Subcutaneous abdominal adipose tissue (tissue), 5 donors: ENCODE data around the gene SMG6.

ENCODE experiments used
- H3K27ac ChIP-seq: one replicate; pipeline ENCODE4 v1.7.0; 2013; ENCODE audit warnings: low read depth, mild to moderate bottlenecking, inconsistent platforms, low read length, moderate library complexity
- H3K27me3 ChIP-seq, 5 donors: one replicate each; pipeline ENCODE4 v1.7.0; 2013; ENCODE audit warnings: low read length in 5 of 5, inconsistent platforms in 1 of 5; ENCODE audit not compliant: control insufficient read depth in 5 of 5, insufficient read depth in 4 of 5
- H3K36me3 ChIP-seq, 5 donors: one replicate each; pipeline ENCODE4 v1.7.0; 2013; ENCODE audit warnings: low read length in 5 of 5; ENCODE audit not compliant: control insufficient read depth in 5 of 5, insufficient read depth in 5 of 5
- H3K4me1 ChIP-seq, 5 donors: one replicate each; pipeline ENCODE4 v1.7.0; 2013; ENCODE audit warnings: low read length in 5 of 5, mild to moderate bottlenecking in 3 of 5, moderate library complexity in 1 of 5; ENCODE audit not compliant: control insufficient read depth in 5 of 5, insufficient read depth in 5 of 5
- H3K4me3 ChIP-seq, 5 donors: one replicate each; pipeline ENCODE4 v1.7.0; 2013; ENCODE audit warnings: low read length in 5 of 5, low read depth in 1 of 5
- H3K9ac ChIP-seq, 5 donors: one replicate each; pipeline ENCODE4 v1.7.0; 2013; ENCODE audit warnings: low read length in 5 of 5, mild to moderate bottlenecking in 4 of 5, moderate library complexity in 3 of 5
- H3K9me3 ChIP-seq, 5 donors: one replicate each; pipeline ENCODE4 v1.7.0; 2013; ENCODE audit warnings: low read length in 5 of 5; ENCODE audit not compliant: control insufficient read depth in 5 of 5
- donor health status: healthy.
- donor health status: healthy.
- donor health status: healthy.
- donor health status: healthy.
- donor health status: healthy.

Gene SMG6

DNA sequence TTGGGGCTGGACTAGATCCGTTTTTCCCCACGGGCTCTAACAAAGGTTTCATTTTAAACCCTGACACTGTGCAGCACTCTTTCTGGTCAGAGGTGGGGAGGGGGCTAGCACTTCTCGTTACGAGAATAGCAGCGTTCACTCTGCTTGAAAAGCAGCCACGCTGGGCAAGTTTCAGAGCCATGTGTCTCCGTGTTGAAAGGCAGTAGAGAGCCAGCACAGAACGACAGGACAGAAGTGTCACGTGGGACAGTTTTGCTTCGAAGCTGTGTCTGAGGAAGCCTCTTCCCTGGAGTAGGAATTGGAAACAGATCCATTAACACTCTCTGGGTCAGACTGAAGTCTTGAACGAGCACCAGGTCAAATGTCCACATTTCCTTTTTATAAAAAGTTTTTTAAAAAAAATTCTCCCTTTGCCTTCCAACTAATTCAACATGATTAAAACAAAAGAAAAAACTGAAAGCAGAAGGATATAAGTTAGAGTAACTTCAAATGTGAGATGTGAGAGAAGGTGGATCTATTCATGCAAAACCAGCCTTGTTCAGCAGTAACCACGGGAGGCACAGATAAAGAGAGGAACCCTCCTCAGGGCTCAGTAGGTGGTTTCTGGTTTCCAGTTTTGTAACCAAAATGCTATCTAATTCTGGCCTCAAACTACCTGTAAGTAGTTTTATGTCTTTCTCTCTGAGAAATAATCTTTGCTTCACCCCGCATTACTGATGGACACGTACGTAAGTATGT lies 65.0 kb downstream of the SMG6 start:
- Histone ChIP-seq H3K36me3 (peaks cover 0 to 22% (median 5%) of the 10 kb centered on the region in 5 donors), H3K9ac (peak overlapping the region in 3 of 5 donors; percentile 22 to 56 (median 41)), H3K9me3 (no peaks in the 10 kb centered on the region), H3K4me1 (peaks cover 15 to 57% (median 53%) of the 10 kb centered on the region in 5 donors), H3K27me3 (no peaks in the 10 kb centered on the region), H3K27ac (peak overlapping the region; percentile 81), H3K4me3 (peak overlapping the region in 4 of 5 donors; percentile 11 to 42 (median 31))

GRCh38 chr17:2237950-2238349 lies 65.6 kb downstream of the SMG6 start:
- peaks cover 15 to 60% (median 56%) of the 10 kb centered on the region in 5 donors for H3K4me1 ChIP-seq

DNA sequence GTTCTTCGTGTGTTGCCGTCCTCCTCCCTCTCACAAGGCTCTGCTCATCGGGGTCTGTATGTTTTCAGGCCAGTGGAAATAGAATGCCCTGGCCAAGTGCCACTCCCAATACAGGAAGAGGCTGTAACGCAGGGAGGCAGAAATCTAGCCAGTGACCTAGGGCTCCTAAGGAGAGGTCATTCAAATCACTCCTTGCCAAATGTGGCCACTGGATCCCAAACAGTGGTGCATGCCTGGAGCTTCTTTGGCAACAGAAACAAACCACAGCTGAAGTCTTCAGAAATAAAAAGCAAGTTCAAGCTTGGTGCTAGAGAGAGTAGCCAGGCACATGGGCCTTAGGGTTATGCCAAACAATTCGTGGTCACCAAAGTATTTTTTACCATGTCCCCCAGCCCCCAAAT lies 66.1 kb downstream of the SMG6 start:
- peaks cover 17 to 65% (median 59%) of the 10 kb centered on the region in 5 donors for H3K4me1 ChIP-seq

More at GRCh38 chr17:2237950-2238349, 65.6 kb downstream of the SMG6 start:
- Histone ChIP-seq H3K27me3 (no peaks in the 10 kb centered on the region), H3K9ac (peak overlapping the region in 3 of 5 donors; percentile 41 to 56 (median 52)), H3K4me3 (peak overlapping the region in 3 of 5 donors; percentile 11 to 42 (median 28)), H3K36me3 (peaks cover 0 to 19% (median 6%) of the 10 kb centered on the region in 5 donors), H3K9me3 (no peaks in the 10 kb centered on the region), H3K27ac (peak overlapping the region; percentile 81)

DNA sequence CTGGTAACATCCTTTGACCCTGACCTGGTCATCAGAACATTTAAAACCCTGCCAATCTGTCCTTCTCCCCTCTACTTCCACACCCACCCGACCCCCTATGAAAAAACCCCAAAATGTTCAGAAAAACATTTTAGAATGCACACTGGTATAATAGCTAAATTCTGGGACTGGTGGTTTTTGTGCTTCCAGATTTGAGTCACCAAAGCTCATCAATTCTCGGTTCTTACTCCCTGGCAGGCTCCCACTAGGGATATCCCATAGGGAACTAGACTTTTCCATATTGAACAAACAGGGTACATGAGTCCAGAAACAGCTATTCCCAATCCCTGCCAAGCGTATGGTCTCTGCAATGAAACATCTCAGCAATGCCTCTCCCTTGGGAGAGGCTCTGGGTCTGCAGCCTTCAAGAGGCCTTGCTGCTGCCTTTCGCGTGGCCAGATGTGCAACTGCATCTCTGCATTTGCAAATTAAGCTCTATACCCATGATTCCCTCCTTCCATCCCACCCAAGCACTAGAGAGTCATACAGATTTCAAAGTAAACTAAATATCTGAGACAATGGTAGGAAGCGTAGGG lies 67.7 kb downstream of the SMG6 start:
- Histone ChIP-seq H3K4me3 (peak overlapping the region in 2 of 5 donors; percentile 4 to 37), H3K36me3 (peaks cover 0 to 24% (median 2%) of the 10 kb centered on the region in 5 donors), H3K9ac (peak overlapping the region in 3 of 5 donors; percentile 3 to 35 (median 19)), H3K9me3 (no peaks in the 10 kb centered on the region), H3K27me3 (no peaks in the 10 kb centered on the region), H3K27ac (peak overlapping the region; percentile 81), H3K4me1 (peaks cover 14 to 74% (median 62%) of the 10 kb centered on the region in 5 donors)

More for the DNA sequence above, 66.1 kb downstream of the SMG6 start:
- Histone ChIP-seq H3K27ac (peak overlapping the region; percentile 81), H3K4me3 (no peak overlapping the region), H3K36me3 (peaks cover 0 to 17% (median 2%) of the 10 kb centered on the region in 5 donors), H3K9ac (peak overlapping the region in 1 of 5 donors; percentile 52), H3K27me3 (no peaks in the 10 kb centered on the region), H3K9me3 (no peaks in the 10 kb centered on the region)

DNA sequence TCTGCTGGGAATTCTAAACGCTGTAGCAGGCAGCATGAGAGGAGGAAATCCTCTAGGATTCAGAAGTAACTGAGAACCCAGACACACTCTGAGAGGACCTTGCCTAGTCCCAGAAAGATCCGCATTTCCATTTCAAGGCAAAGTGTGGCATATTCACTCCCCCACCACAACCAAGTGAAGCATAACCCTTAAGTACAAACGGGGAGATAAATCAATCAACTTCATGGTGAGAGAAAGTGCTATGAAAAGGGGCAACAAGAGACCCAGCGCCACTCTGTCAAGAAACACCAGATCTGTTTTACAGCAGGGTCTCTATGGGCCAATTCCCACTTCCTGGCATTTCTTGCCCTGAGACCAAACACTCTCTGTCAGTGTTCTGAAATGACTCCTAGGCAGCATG lies 68.3 kb downstream of the SMG6 start:
- H3K27ac ChIP-seq, result peak overlapping the region; percentile 81
- H3K9me3 ChIP-seq, result no peaks in the 10 kb centered on the region
- H3K27me3 ChIP-seq, result no peaks in the 10 kb centered on the region
- peaks cover 0 to 24% (median 2%) of the 10 kb centered on the region in 5 donors for H3K36me3 ChIP-seq
- H3K4me3 ChIP-seq, result peak overlapping the region in 3 of 5 donors; percentile 4 to 37 (median 8)
- H3K4me1 ChIP-seq, result peaks cover 14 to 72% (median 62%) of the 10 kb centered on the region in 5 donors
- peak overlapping the region in 3 of 5 donors; percentile 3 to 35 (median 19) for H3K9ac ChIP-seq

DNA sequence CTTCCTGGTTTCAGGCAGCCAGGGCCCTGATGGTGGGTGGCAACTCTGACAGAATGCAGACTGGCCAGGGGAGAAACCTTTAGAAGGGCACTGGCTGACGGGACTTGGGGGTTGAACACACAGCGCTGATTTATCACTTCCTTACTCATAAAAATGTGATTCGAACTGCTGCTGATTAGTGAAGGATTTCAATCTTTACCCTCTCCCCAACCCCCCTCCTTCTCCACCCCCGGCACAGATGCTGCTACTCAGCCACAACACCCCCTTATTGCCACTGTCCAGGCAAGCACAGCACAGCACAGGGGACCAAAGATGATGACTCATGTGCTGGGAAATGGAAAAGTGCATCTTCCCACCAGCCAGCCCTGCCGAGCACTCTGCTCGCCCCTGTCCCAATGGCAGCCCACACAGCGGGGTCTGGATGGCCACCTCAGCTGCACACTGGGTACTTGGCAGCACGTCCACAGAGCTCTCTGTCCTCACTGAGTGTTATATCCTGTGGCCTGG lies 70.1 kb downstream of the SMG6 start:
- Histone ChIP-seq H3K9me3 (no peaks in the 10 kb centered on the region), H3K4me1 (peaks cover 12 to 64% (median 59%) of the 10 kb centered on the region in 5 donors), H3K9ac (no peak overlapping the region), H3K36me3 (peaks cover 0 to 30% (median 4%) of the 10 kb centered on the region in 5 donors), H3K27ac (peak overlapping the region; percentile 45), H3K4me3 (no peak overlapping the region), H3K27me3 (no peaks in the 10 kb centered on the region)

DNA sequence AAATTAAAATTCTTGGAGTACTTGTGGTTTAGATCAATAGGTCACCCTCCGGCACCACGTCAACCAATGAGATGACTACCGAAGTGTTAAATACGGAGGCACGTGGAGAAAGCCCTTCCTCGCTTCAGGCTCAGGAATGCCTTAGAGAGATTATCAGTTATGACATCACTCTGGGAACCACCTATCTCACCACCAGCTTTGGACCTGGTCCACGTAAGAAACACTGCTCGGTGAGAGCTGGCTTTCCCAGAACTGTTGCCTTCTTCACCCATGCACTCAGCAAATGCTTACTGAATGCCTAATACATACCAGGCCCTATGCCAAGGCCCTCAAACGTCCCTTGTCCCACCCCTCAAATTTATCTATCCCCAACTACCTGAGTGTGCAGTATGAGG lies 71.3 kb downstream of the SMG6 start:
- Histone ChIP-seq H3K4me1 (peaks cover 3 to 51% (median 47%) of the 10 kb centered on the region in 5 donors), H3K36me3 (peaks cover 0 to 30% (median 4%) of the 10 kb centered on the region in 5 donors), H3K27ac (peak overlapping the region; percentile 45)

DNA sequence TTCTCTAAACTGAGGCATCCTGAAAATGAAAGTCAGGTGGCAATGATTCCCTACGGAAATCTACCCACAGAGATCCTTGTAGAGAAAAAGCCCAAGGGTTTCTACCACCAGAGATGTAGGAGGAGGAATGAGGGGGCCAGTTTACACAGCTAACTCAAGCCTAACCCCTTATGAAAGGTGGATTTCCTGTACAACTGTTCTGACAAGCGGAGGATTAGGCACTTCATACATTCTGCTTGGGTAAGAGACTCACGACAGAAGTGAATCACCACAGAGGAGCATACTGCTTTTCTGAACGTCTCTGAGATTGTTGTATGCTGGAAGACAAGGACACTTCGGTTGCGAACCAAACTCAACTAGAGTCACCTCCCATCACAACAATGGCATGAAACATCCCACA lies 72.7 kb downstream of the SMG6 start:
- peaks cover 0 to 29% (median 4%) of the 10 kb centered on the region in 5 donors for H3K36me3 ChIP-seq
- H3K9ac ChIP-seq, result peak overlapping the region in 1 of 5 donors; percentile 19
- peaks cover 3 to 38% (median 33%) of the 10 kb centered on the region in 5 donors for H3K4me1 ChIP-seq
- no peaks in the 10 kb centered on the region for H3K27me3 ChIP-seq
- no peak overlapping the region for H3K4me3 ChIP-seq
- H3K9me3 ChIP-seq, result no peaks in the 10 kb centered on the region
- H3K27ac ChIP-seq, result no peak overlapping the region

More for the DNA sequence above, 71.3 kb downstream of the SMG6 start:
- Histone ChIP-seq H3K4me3 (no peak overlapping the region), H3K9ac (no peak overlapping the region), H3K9me3 (no peaks in the 10 kb centered on the region), H3K27me3 (no peaks in the 10 kb centered on the region)

DNA sequence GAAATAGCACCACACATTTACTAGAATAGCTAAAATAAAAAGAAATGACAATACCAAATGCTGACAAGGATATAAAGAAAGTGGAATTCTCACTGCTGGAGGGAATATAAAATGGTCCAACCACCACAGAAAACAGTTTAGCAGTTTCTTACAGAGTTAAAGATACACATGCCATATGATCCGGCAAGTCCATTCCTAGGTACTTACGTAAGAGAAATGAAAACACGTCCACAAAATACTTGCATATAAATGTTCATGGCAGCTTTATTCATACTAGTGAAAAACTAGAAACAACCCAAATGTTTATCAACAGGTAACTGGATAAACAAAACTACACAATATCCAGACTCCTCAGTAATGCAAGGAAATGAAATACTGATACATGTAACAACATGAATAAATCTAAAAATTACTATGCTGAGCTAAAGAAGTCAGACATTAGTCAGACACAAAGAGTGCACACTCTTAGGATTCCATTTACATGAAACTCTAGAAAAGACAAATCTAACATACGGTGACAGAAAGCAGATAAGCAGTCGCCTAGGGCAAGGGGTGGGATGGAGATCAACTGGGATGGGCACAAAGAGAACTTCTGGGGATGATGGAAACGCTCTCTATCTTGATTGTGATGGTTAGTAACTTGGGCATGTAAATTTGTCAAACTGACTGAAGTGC lies 76.4 kb downstream of the SMG6 start:
- H3K27me3 ChIP-seq, result no peaks in the 10 kb centered on the region
- no peaks in the 10 kb centered on the region for H3K9me3 ChIP-seq
- no peak overlapping the region for H3K9ac ChIP-seq
- peaks cover 4 to 29% (median 26%) of the 10 kb centered on the region in 5 donors for H3K4me1 ChIP-seq
- H3K27ac ChIP-seq, result no peak overlapping the region
- H3K36me3 ChIP-seq, result peaks cover 0 to 10% (median 0%) of the 10 kb centered on the region in 5 donors
- H3K4me3 ChIP-seq, result no peak overlapping the region
